K562 (cell line): ENCODE measurements around the gene MYPN. TPM values are rescaled to one million over a fixed set of nuclear protein-coding genes. Genes with fewer than 3 reads are reported as not detected.

Experiments used
- ATAC-seq: fragments of 200-7000 bp; cut with Tn5 transposase; 3 replicates; pipeline ENCODE4 v1.9.1; 2020; ENCODE audit warnings: moderate library complexity
- BruUV-seq: library from RNA; stranded (reverse); fragments of 400-500 nt; replicated peaks from 2 replicates; lab custom pipeline; 2021; lab: Mats Ljungman, UMichigan
- CTCF ChIA-PET: fragments of 300-600 bp; formaldehyde crosslinking; extraction: SDS; loops from one replicate; lab custom pipeline; 2021; ENCODE audit warnings: low intra/inter-chr PET ratio; lab: Yijun Ruan, JAX
- POLR2A ChIA-PET: fragments of 300-600, 350-650 bp; sonication (Branson Sonifier 250); formaldehyde crosslinking; extraction: SDS; loops from one replicate; lab custom pipeline; 2021; ENCODE audit warnings: antibody characterized with exemption, inconsistent platforms; lab: Yijun Ruan, JAX
- DNase-seq, 4 experiments: peaks; one replicate each; pipeline versions ENCODE4 v3.0.0 to v3.0.0-alpha.2; 2011 to 2018; ENCODE audit warnings: low spot score in 3 of 4, mixed read lengths in 3 of 4; ENCODE audit errors: extremely low read depth in 1 of 4
- FAIRE-seq: peaks from 2 replicates; lab custom pipeline; 2011; peaks lifted over from hg19 to GRCh38; lab: Jason Lieb, UNC
- H2AFZ ChIP-seq: 2 replicates; pipeline ENCODE4 v1.6.0; 2011; ENCODE audit warnings: low read depth, low read length, control low read depth, inconsistent platforms
- H3K27ac ChIP-seq: fragments of 200-600 bp; 3 replicates; pipeline ENCODE4 v1.8.0; 2011; ENCODE audit warnings: low read depth, mild to moderate bottlenecking, control low read depth, inconsistent platforms, low read length, moderate library complexity, mixed read lengths; ENCODE audit errors: extremely low read depth
- H3K27me3 ChIP-seq, 2 experiments: fragments of 300-600 bp in 1 of 2; 2 replicates in 1 of 2; 3 replicates in 1 of 2; pipeline versions ENCODE4 v1.6.0 to v1.8.0; 2011; ENCODE audit warnings: inconsistent platforms in 2 of 2, low read length in 2 of 2, mild to moderate bottlenecking in 1 of 2, mixed read lengths in 1 of 2, moderate library complexity in 1 of 2; ENCODE audit not compliant: control insufficient read depth in 2 of 2, insufficient read depth in 2 of 2
- H3K36me3 ChIP-seq: fragments of 300-600 bp; 3 replicates; pipeline ENCODE4 v1.8.0; 2011; ENCODE audit warnings: mild to moderate bottlenecking, low read length, inconsistent platforms; ENCODE audit not compliant: control insufficient read depth, insufficient read depth
- H3K4me1 ChIP-seq, 2 experiments: fragments of 200-600 bp in 1 of 2; replicated peaks in 1 of 2; 2 replicates in 1 of 2; 3 replicates in 1 of 2; pipeline versions ENCODE4 v1.5.1 to v1.8.0; 2011; ENCODE audit warnings: inconsistent platforms in 2 of 2, low read length in 2 of 2, mild to moderate bottlenecking in 1 of 2, mixed read lengths in 1 of 2, moderate library complexity in 1 of 2; ENCODE audit not compliant: control insufficient read depth in 2 of 2, insufficient read depth in 2 of 2
- H3K4me2 ChIP-seq: 2 replicates; pipeline ENCODE4 v1.6.1; 2011; ENCODE audit warnings: low read length, control low read depth, inconsistent platforms, mixed read lengths; ENCODE audit not compliant: insufficient read depth
- H3K4me3 ChIP-seq: fragments of 200-600 bp; sonication (generic), shearing (Covaris generic); 2 replicates; pipeline ENCODE4 v1.5.1; 2016; ENCODE audit warnings: control low read depth, inconsistent platforms
- H3K79me2 ChIP-seq: fragments of 200-600 bp; 3 replicates; pipeline ENCODE4 v1.8.0; 2011; ENCODE audit warnings: low read length, inconsistent platforms; ENCODE audit not compliant: control insufficient read depth, insufficient read depth
- H3K9ac ChIP-seq, 2 experiments: 2 replicates each; pipeline versions ENCODE4 v1.6.0 to v1.6.1; 2011; ENCODE audit warnings: low read depth in 2 of 2, low read length in 2 of 2, control low read depth in 1 of 2, inconsistent platforms in 1 of 2, mild to moderate bottlenecking in 1 of 2, mixed read lengths in 1 of 2; ENCODE audit not compliant: insufficient read depth in 1 of 2
- H3K9me1 ChIP-seq: one replicate; pipeline ENCODE4 v1.6.0; 2011; ENCODE audit warnings: inconsistent platforms, mild to moderate bottlenecking, low read length, moderate library complexity; ENCODE audit not compliant: control insufficient read depth, insufficient read depth
- H3K9me3 ChIP-seq: replicated peaks from 2 replicates; pipeline ENCODE4 v1.5.1; 2011; ENCODE audit warnings: low read depth, low read length, inconsistent platforms; ENCODE audit not compliant: control insufficient read depth, insufficient read depth
- H4K20me1 ChIP-seq: replicated peaks from 2 replicates; pipeline ENCODE4 v1.6.1; 2011; ENCODE audit warnings: low read length, inconsistent platforms, mixed read lengths; ENCODE audit not compliant: control insufficient read depth, insufficient read depth
- CBX8 ChIP-seq: fragments of 200-600 bp; sonication (generic); IDR thresholded peaks from 2 replicates; pipeline ENCODE4 v1.6.1; 2012; ENCODE audit warnings: borderline replicate concordance, mixed run types, low read depth, mild to moderate bottlenecking, moderate library complexity, mixed read lengths, low read length, control low read depth, inconsistent platforms; ENCODE audit not compliant: poor library complexity, severe bottlenecking; ENCODE audit errors: extremely low read depth
- CXXC5 ChIP-seq: fragments of 250-450 bp; sonication (Bioruptor Pico); IDR thresholded peaks from 2 replicates; pipeline ENCODE4 v1.8.0; 2022; ENCODE audit warnings: inconsistent platforms, mild to moderate bottlenecking, moderate library complexity
- E2F6 ChIP-seq, 2 experiments: IDR thresholded peaks; 2 replicates each; pipeline ENCODE4 v1.6.1; 2011; ENCODE audit warnings: borderline replicate concordance in 1 of 2, control low read depth in 1 of 2, low read depth in 1 of 2, low read length in 1 of 2, mild to moderate bottlenecking in 1 of 2, mixed read lengths in 1 of 2, moderate library complexity in 1 of 2; ENCODE audit not compliant: insufficient read depth in 1 of 2, insufficient read length in 1 of 2, poor library complexity in 1 of 2, severe bottlenecking in 1 of 2; ENCODE audit errors: extremely low read depth in 1 of 2
- FOXP1 ChIP-seq: sonication (generic); formaldehyde crosslinking; IDR thresholded peaks from 2 replicates; pipeline ENCODE4 v1.8.0; 2022; ENCODE audit warnings: mild to moderate bottlenecking, missing genetic modification reagents
- MAX ChIP-seq: sonication (generic); formaldehyde crosslinking; IDR thresholded peaks from 2 replicates; pipeline ENCODE4 v1.9.0; 2022; ENCODE audit warnings: mild to moderate bottlenecking, missing genetic modification reagents
- MYC ChIP-seq, 2 experiments: fragments of 250-450 bp in 1 of 2; sonication (Bioruptor Pico) in 1 of 2; IDR thresholded peaks; 2 replicates each; pipeline versions ENCODE4 v1.5.1 to v1.6.1; 2012 to 2021; ENCODE audit warnings: low read depth in 2 of 2, borderline replicate concordance in 1 of 2, improper control_type of control experiment in 1 of 2, low read length in 1 of 2, mild to moderate bottlenecking in 1 of 2, moderate library complexity in 1 of 2
- SRSF3 ChIP-seq: fragments of 200-400 bp; formaldehyde crosslinking; IDR thresholded peaks from 2 replicates; pipeline ENCODE4 v1.6.1; 2016; ENCODE audit warnings: mild to moderate bottlenecking, low read length, moderate library complexity; ENCODE audit not compliant: insufficient read depth
- ZNF143 ChIP-seq: sonication (generic); formaldehyde crosslinking; IDR thresholded peaks from 2 replicates; pipeline ENCODE4 v1.9.0; 2022; ENCODE audit warnings: mild to moderate bottlenecking, missing genetic modification reagents
- ZNF197 ChIP-seq: fragments of 200-800 bp; sonication (Bioruptor generic); IDR thresholded peaks from 2 replicates; pipeline ENCODE4 v1.6.1; 2016; ENCODE audit warnings: low read depth, missing genetic modification characterization, missing compliant biosample characterization
- ZNF780A ChIP-seq: fragments of 250-450 bp; sonication (Bioruptor Pico); IDR thresholded peaks from 2 replicates; pipeline ENCODE4 v1.5.0; 2021; ENCODE audit warnings: mild to moderate bottlenecking
- WGBS: fragments of 100-300 bp; shearing (Covaris generic); methylation state at CpG from one replicate; pipeline ENCODE4 v1.1.6; 2016; ENCODE audit warnings: low coverage, mixed read lengths; ENCODE audit not compliant: insufficient coverage; ENCODE audit errors: missing lambda C conversion rate; 5-methylcytosine and 5-hydroxymethylcytosine counted together
- in situ Hi-C: fragments of 300-500 bp; cut with MboI; formaldehyde crosslinking; loops from 4 replicates; pipeline ENCODE4 v1.15.0; 2018; ENCODE audit warnings: inconsistent platforms, mixed read lengths
- intact Hi-C: fragments of 100-400 bp; cut with micrococcal nuclease; formaldehyde crosslinking; loops from 2 replicates; pipeline ENCODE4 v1.14.2; 2022
- polyA plus RNA-seq, 8 experiments: library from polyadenylated mRNA; depleted of rRNA in 4 of 8; stranded (reverse) in 5 of 8; unstranded in 3 of 8; fragments of >200 nt; fragmentation: Nextera tagmentation in 2 of 8; fragmentation: Illumina TruSeq in 1 of 8; extraction: Ambion mirVana in 2 of 8; extraction: Trizol in 1 of 8; gene quantifications; 2 replicates each; pipeline versions ENCODE4 v1.2.1 to v1.2.3, GENCODE V29; 2011 to 2014; ENCODE audit warnings: inconsistent platforms in 1 of 8, missing spikeins in 1 of 8
- total RNA-seq, 7 experiments: library from RNA; depleted of rRNA in 6 of 7; stranded (reverse); fragments of >200 nt in 6 of 7; fragmentation: Illumina TruSeq in 2 of 7; extraction: Trizol in 2 of 7; gene quantifications; 2 replicates each; pipeline versions ENCODE4 v1.2.1 to v1.2.3, GENCODE V29; 2011 to 2021; ENCODE audit warnings: low replicate concordance in 1 of 7

The MYPN gene
- total and polyA plus RNA-seq, 9 of the 15 experiments (the other 6 are each of a cell fraction or from before 2014, with no cell fraction given) = not detected

- POLR2A ChIA-PET = no interaction called here
- in situ Hi-C loops = no loop called here
- no peak overlapping the region for H3K4me3 ChIP-seq
Measured at GRCh38 chr10:68230268-68230667, 121.0 kb downstream of the MYPN start.

GRCh38 chr10:68231106-68231816 is 122.0 kb downstream of the MYPN start:
- H3K9me3 ChIP-seq = no peaks in the 10 kb centered on the region
- no peak overlapping the region for H3K27ac ChIP-seq
- ChIA-PET CTCF (no interaction called here), POLR2A (interaction anchor here (0.6 to 0.9 kb wide), 3 partner anchors 10 to 1377 kb away, joined by 3 to 4 read pairs (median 3); no protein-coding TSS in a partner anchor)
- DNase-seq (peak; percentile 71 to 80 (median 78)), ATAC-seq (peak; percentile 95), FAIRE-seq (no peak)
- H3K4me2 ChIP-seq = peak overlapping the region; percentile 70
- H3K9ac ChIP-seq = peak overlapping the region; percentile 37 to 88; a peak in 3 of 4 replicates
- no peaks in the 10 kb centered on the region for H3K9me1 ChIP-seq
- H2AFZ ChIP-seq = peak overlapping the region; percentile 86
- BruUV-seq = no TSS peak
- peaks cover 0 to 9% of the 10 kb centered on the region in 2 experiments; a peak in 3 of 5 replicates for H3K4me1 ChIP-seq
- no peaks in the 10 kb centered on the region for H4K20me1 ChIP-seq
- in situ Hi-C loops (no loop called here), intact Hi-C loops (no loop called here)
- no peaks in the 10 kb centered on the region for H3K79me2 ChIP-seq
- H3K36me3 ChIP-seq = no peaks in the 10 kb centered on the region
- H3K27me3 ChIP-seq = peaks cover 22 to 44% of the 10 kb centered on the region in 2 experiments; a peak in 4 of 5 replicates
- WGBS = 20% methylated on average over 74 of the region's 81 CpGs
- peak overlapping the region; percentile 37 for H3K4me3 ChIP-seq
- TF ChIP-seq MAX (peak; percentile 70), ZNF780A (CRISPR knock-in tag) (no peak), SRSF3 (no peak), FOXP1 (CRISPR knock-in tag) (peak; percentile 89), MYC (IDR thresholded peaks at IDR 0.05; ENCODE audit: low read depth, low read length) (peak; percentile 48; the same call in 1 of the 2 replicates), MYC (CRISPR knock-in tag; IDR thresholded peaks at IDR 0.05; ENCODE audit: borderline replicate concordance, low read depth) (no peak), E2F6 (IDR thresholded peaks at IDR 0.05; ENCODE audit: borderline replicate concordance in 1 of 2, extremely low read depth in 1 of 2, insufficient read depth in 1 of 2, insufficient read length in 1 of 2, low read depth in 1 of 2, low read length in 1 of 2, poor library complexity in 1 of 2, severe bottlenecking in 1 of 2) (peak; percentile 96 to 98), CXXC5 (CRISPR knock-in tag) (peak; percentile 71), ZNF143 (CRISPR knock-in tag) (no peak)

More at GRCh38 chr10:68230268-68230667, 121.0 kb downstream of the MYPN start:
- no peaks in the 10 kb centered on the region for H3K79me2 ChIP-seq
- peaks cover 22 to 43% of the 10 kb centered on the region in 2 experiments; a peak in 4 of 5 replicates for H3K27me3 ChIP-seq
- WGBS = 22% methylated on average over 5 of the region's 5 CpGs
- H3K27ac ChIP-seq = no peak overlapping the region
- BruUV-seq = no TSS peak
- FAIRE-seq = no peak
- CTCF ChIA-PET = no interaction called here
- H4K20me1 ChIP-seq = no peaks in the 10 kb centered on the region
- intact Hi-C loops = no loop called here
- H3K9ac ChIP-seq = no peak overlapping the region
- H3K36me3 ChIP-seq = no peaks in the 10 kb centered on the region
- TF ChIP-seq ZNF197 (CRISPR knock-in tag) (no peak), CBX8 (peak; percentile 54)
- no peak overlapping the region for H3K4me2 ChIP-seq
- no peaks in the 10 kb centered on the region for H3K9me3 ChIP-seq
- no peak overlapping the region for H2AFZ ChIP-seq
- no peak for DNase-seq
- peaks cover 0 to 9% of the 10 kb centered on the region in 2 experiments; a peak in 3 of 5 replicates for H3K4me1 ChIP-seq
- ATAC-seq = no peak
- H3K9me1 ChIP-seq = no peaks in the 10 kb centered on the region
